Right lobe of liver (tissue), 4 donors: ENCODE measurements around the gene AGBL5.

ENCODE experiments used
- POLR2A ChIP-seq: fragments of 450-650 bp; IDR thresholded peaks from one replicate; pipeline ENCODE4 v1.6.1; 2017; ENCODE audit warnings: antibody characterized with exemption, mild to moderate bottlenecking
- TF ChIP-seq, protein P1 (sequence below), 4 donors: fragments of 200-600 bp in 3 of 4; fragments of 450-650 bp in 1 of 4; IDR thresholded peaks; one replicate each; pipeline versions ENCODE4 v1.5.1 to v1.8.0; 2016 to 2022; ENCODE audit warnings: antibody characterized with exemption in 4 of 4, mild to moderate bottlenecking in 2 of 4
- donor health status: DM: no; HTN: no; CAD: no.
- donor health status: DM: no; HTN: no; CAD: no.
- donor health status: DM: no; HTN: yes; CAD: no.

GRCh38 chr2:27006602-27007415 is 44.7 kb upstream of the AGBL5 start:
- no peak for TF ChIP-seq POLR2A
- TF ChIP-seq, protein P1, sequence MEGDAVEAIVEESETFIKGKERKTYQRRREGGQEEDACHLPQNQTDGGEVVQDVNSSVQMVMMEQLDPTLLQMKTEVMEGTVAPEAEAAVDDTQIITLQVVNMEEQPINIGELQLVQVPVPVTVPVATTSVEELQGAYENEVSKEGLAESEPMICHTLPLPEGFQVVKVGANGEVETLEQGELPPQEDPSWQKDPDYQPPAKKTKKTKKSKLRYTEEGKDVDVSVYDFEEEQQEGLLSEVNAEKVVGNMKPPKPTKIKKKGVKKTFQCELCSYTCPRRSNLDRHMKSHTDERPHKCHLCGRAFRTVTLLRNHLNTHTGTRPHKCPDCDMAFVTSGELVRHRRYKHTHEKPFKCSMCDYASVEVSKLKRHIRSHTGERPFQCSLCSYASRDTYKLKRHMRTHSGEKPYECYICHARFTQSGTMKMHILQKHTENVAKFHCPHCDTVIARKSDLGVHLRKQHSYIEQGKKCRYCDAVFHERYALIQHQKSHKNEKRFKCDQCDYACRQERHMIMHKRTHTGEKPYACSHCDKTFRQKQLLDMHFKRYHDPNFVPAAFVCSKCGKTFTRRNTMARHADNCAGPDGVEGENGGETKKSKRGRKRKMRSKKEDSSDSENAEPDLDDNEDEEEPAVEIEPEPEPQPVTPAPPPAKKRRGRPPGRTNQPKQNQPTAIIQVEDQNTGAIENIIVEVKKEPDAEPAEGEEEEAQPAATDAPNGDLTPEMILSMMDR (IDR thresholded peaks at IDR 0.05), result no peak
